Astrocyte (in vitro differentiated cells and primary cell): Measurements from ENCODE around the gene ZFP91.

Experiments used
- EZH2 ChIP-seq: IDR thresholded peaks from 2 replicates; pipeline ENCODE4 v1.6.1; 2012; ENCODE audit warnings: mild to moderate bottlenecking, low read length, inconsistent platforms; ENCODE audit not compliant: insufficient read depth
- TF ChIP-seq, protein P1 (sequence below): IDR thresholded peaks from 2 replicates; pipeline ENCODE4 v1.5.1; 2011; ENCODE audit warnings: low read depth, mild to moderate bottlenecking, inconsistent platforms, low read length, moderate library complexity; ENCODE audit not compliant: insufficient read depth

DNA sequence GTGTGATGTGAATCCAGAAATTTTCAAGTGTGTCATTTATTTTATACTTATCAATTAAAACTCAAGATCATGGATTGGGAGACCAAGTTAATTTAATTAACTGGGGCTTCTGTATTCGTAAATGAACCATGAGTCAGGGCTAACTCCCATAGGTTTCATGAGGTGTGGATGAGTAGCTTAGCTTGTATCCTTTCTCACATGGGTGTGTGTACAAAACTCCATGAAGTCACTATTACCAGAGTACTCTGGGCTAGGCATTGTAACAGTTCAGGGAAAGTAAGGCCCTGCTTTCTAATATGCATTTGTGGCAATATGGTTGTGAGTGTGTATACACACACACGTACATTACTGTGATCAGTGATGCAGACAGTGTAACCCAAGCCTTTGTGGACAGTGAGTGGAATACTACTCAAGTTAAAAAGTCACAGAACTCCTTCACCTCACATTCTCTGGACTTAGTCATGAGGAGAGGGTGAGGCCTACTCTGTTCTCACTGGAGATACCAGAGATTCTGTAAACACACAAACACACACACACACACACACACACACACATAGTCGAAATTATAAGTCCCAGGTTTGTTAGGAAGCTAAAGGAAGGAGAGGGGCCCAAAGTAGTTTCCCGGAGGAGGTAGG lies 47.1 kb downstream of the ZFP91 start:
- TF ChIP-seq, protein P1, sequence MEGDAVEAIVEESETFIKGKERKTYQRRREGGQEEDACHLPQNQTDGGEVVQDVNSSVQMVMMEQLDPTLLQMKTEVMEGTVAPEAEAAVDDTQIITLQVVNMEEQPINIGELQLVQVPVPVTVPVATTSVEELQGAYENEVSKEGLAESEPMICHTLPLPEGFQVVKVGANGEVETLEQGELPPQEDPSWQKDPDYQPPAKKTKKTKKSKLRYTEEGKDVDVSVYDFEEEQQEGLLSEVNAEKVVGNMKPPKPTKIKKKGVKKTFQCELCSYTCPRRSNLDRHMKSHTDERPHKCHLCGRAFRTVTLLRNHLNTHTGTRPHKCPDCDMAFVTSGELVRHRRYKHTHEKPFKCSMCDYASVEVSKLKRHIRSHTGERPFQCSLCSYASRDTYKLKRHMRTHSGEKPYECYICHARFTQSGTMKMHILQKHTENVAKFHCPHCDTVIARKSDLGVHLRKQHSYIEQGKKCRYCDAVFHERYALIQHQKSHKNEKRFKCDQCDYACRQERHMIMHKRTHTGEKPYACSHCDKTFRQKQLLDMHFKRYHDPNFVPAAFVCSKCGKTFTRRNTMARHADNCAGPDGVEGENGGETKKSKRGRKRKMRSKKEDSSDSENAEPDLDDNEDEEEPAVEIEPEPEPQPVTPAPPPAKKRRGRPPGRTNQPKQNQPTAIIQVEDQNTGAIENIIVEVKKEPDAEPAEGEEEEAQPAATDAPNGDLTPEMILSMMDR, result no peak
- no peak for TF ChIP-seq EZH2
